Smooth muscle cell (in vitro differentiated cells): Measurements from ENCODE around the gene ODF2. TPM values are rescaled to one million over a fixed set of nuclear protein-coding genes. Genes with fewer than 3 reads are reported as not detected.

Experiments
- DNase-seq: peaks from one replicate; lab custom pipeline; 2025; ENCODE audit not compliant: unreplicated experiment; lab: John Stamatoyannopoulos, UW
- H2AFZ ChIP-seq: fragments of 200-600 bp; sonication (generic); 2 replicates; pipeline ENCODE4 v1.6.0; 2016; ENCODE audit warnings: antibody characterized with exemption, low read depth, mild to moderate bottlenecking
- H3F3A ChIP-seq: fragments of 200-600 bp; sonication (generic); 2 replicates; pipeline ENCODE4 v1.6.0; 2017; ENCODE audit warnings: antibody characterized with exemption, low read depth
- H3K27ac ChIP-seq: fragments of 200-600 bp; sonication (generic); 2 replicates; pipeline ENCODE4 v1.5.1; 2016; ENCODE audit warnings: low read depth, mild to moderate bottlenecking
- H3K27me3 ChIP-seq: fragments of 200-600 bp; sonication (generic); 2 replicates; pipeline ENCODE4 v1.6.1; 2016; ENCODE audit warnings: low read depth, mild to moderate bottlenecking
- H3K36me3 ChIP-seq: fragments of 200-600 bp; sonication (generic); 2 replicates; pipeline ENCODE4 v1.5.1; 2016; ENCODE audit warnings: low read depth
- H3K4me1 ChIP-seq: fragments of 200-600 bp; sonication (generic); 2 replicates; pipeline ENCODE4 v1.5.1; 2016; ENCODE audit warnings: low read depth
- H3K4me2 ChIP-seq: fragments of 200-600 bp; sonication (generic); 2 replicates; pipeline ENCODE4 v1.6.0; 2016; ENCODE audit warnings: mild to moderate bottlenecking
- H3K4me3 ChIP-seq: fragments of 200-600 bp; sonication (generic); 2 replicates; pipeline ENCODE4 v1.5.1; 2016; ENCODE audit warnings: mild to moderate bottlenecking
- H3K79me2 ChIP-seq: fragments of 200-600 bp; sonication (generic); 2 replicates; pipeline ENCODE4 v1.6.0; 2016; ENCODE audit warnings: low read depth, mild to moderate bottlenecking
- H3K9ac ChIP-seq: fragments of 200-600 bp; sonication (generic); 2 replicates; pipeline ENCODE4 v1.6.0; 2016; ENCODE audit warnings: low read depth
- H3K9me3 ChIP-seq: fragments of 200-600 bp; sonication (generic); replicated peaks from 2 replicates; pipeline ENCODE4 v1.5.1; 2016; ENCODE audit warnings: low read depth
- H4K20me1 ChIP-seq: fragments of 200-600 bp; sonication (generic); 2 replicates; pipeline ENCODE4 v1.6.0; 2016; ENCODE audit warnings: low read depth
- WGBS: methylation state at CpG from one replicate; pipeline ENCODE4 v1.1.7; 2016; ENCODE audit warnings: low lambda C conversion rate; 5-methylcytosine and 5-hydroxymethylcytosine counted together
- polyA plus RNA-seq: library from polyadenylated mRNA; unstranded; fragments of >200 nt; fragmentation: Nextera tagmentation; extraction: Ambion mirVana; gene quantifications from 2 replicates; pipeline ENCODE4 v1.2.1, GENCODE V29; 2016
- total RNA-seq: library from RNA; depleted of rRNA; stranded (reverse); fragments of >200 nt; gene quantifications from 2 replicates; pipeline ENCODE4 v1.2.3, GENCODE V29; 2014
- TF ChIP-seq, protein P1 (sequence below): fragments of 200-600 bp; sonication (generic); IDR thresholded peaks from 2 replicates; pipeline ENCODE4 v1.5.1; 2017; ENCODE audit warnings: borderline replicate concordance, mild to moderate bottlenecking, antibody characterized with exemption; ENCODE audit not compliant: insufficient read depth, poor library complexity, severe bottlenecking

Gene ODF2
- total RNA-seq = 17.7 and 27.9 TPM in 2 replicates
- 31.6 and 33.2 TPM in 2 replicates for polyA plus RNA-seq

DNA sequence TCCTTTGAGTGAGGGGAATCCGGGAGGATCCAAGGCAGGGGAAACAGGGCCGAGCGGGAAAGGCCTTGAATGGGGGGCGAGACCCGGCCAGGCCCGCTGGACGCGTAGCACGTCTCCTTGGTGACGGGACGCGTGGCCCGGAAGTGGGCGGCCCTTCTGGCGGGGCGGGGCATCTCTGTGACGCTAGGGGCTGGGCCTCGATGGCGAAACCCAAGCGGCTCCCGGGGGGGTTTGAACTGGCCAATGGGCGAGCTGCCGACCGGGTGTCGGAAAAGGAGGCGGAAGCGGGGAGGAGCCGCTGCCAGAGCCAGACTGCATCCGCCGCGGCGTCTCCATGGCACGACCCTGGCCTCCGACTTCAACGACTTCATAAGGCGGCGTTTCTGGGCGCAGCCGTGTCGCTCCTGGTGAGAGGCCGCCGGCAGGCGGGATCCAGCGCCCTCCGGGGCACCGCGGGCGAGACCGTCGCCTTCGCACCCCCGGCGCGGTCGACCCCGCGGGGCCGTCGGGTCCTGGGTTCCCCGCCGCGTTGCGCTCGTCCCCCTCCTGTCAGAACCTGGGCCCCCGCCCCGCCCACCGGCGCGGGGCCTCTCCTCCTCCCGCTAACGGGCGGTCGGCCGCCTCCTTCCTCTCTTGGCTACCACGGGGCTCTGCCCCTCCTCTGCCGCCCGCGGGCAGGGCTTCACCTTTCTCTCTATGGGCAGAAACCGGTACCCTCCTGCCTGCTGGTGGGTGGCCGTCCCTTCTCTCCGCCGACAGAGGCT is at the start of gene ODF2:
TSS of gene ODF2 (plus strand) at position 158 of the 764 bp plus-strand sequence. CDS start at position 244, 86 bp downstream.
- TF ChIP-seq, protein P1, sequence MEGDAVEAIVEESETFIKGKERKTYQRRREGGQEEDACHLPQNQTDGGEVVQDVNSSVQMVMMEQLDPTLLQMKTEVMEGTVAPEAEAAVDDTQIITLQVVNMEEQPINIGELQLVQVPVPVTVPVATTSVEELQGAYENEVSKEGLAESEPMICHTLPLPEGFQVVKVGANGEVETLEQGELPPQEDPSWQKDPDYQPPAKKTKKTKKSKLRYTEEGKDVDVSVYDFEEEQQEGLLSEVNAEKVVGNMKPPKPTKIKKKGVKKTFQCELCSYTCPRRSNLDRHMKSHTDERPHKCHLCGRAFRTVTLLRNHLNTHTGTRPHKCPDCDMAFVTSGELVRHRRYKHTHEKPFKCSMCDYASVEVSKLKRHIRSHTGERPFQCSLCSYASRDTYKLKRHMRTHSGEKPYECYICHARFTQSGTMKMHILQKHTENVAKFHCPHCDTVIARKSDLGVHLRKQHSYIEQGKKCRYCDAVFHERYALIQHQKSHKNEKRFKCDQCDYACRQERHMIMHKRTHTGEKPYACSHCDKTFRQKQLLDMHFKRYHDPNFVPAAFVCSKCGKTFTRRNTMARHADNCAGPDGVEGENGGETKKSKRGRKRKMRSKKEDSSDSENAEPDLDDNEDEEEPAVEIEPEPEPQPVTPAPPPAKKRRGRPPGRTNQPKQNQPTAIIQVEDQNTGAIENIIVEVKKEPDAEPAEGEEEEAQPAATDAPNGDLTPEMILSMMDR = no peak
- no peaks in the 10 kb centered on the region for H3K9me3 ChIP-seq
- H3K4me1 ChIP-seq = peaks cover 7% of the 10 kb centered on the region
- H2AFZ ChIP-seq = peak within 1 kb of the TSS; percentile 50
- peak within 1 kb of the TSS; percentile 83 for H3K9ac ChIP-seq
- under 1% methylated on average over 64 of the region's 82 CpGs for WGBS
- H3K4me2 ChIP-seq = peak within 1 kb of the TSS; percentile 100
- H3K4me3 ChIP-seq = peak within 1 kb of the TSS; percentile 88
- peaks cover 21% of the 10 kb centered on the region for H3K79me2 ChIP-seq
- H3K27ac ChIP-seq = peak within 1 kb of the TSS; percentile 83
- H4K20me1 ChIP-seq = peaks cover 14% of the 10 kb centered on the region
- peak; percentile 94 for DNase-seq
- H3K27me3 ChIP-seq = no peaks in the 10 kb centered on the region
- no peaks in the 10 kb centered on the region for H3F3A ChIP-seq
- H3K36me3 ChIP-seq = no peaks in the 10 kb centered on the region

DNA sequence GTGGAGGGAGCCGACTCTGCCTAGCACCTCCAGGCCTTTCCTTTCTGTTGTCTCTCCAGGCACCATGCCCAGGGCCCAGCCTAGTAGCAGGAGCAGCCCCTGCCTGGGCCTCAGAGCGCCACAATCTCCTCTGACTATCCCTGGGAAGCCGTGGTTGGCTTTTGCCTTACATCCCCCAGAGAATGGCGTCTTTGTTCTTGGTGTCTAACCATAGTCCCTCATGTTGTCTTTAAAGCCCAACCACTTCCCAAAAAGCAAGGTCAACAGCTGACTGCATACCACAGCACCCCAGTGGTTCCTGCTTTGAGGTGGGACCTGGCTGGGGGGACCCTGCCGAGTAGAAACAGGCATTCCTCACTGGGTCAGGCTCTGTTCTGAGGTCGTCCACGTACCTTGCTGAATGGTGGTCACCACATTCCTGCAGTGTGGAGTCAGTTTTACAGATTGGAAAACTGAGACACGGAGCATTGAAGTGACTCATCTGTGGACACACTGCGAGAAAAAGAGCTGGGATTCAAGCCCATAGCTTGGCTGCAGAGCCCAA is 48.9 kb upstream of the ODF2 start:
- no peak for DNase-seq
- Histone ChIP-seq H4K20me1 (no peaks in the 10 kb centered on the region), H3K9me3 (no peaks in the 10 kb centered on the region), H3K79me2 (no peaks in the 10 kb centered on the region), H3K4me3 (no peak overlapping the region), H3K27ac (no peak overlapping the region), H3K4me1 (peaks cover 7% of the 10 kb centered on the region), H3K36me3 (no peaks in the 10 kb centered on the region), H3F3A (no peaks in the 10 kb centered on the region), H2AFZ (no peak overlapping the region), H3K27me3 (peaks cover 19% of the 10 kb centered on the region), H3K4me2 (no peak overlapping the region), H3K9ac (no peak overlapping the region)
- TF ChIP-seq, protein P1 = no peak
- 73% methylated on average over 9 of the region's 9 CpGs for WGBS

DNA sequence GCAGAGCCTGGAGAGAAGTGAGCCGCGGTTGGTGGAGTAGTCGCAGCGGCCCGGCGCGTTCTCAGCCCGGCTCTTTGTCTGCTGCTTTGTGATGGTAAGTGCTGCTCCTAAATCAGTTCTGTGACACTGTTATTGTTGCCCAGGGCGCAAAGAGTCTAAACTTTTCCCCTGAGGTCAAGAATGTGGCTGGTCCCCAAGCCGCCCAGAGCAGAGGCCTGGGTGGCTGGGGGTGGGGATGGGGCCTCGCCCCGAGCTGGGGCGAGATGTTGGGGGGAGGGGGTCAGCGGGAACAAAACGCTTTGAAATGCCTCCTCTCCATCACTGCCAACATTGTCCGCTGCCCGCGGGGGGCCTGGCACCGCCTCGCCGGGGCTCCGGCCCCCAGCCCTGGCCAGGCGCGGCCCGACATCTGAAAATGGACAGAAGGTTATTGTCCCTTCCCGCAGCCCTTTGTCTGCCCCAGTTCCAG is 46.8 kb upstream of the ODF2 start:
- H3K4me3 ChIP-seq = no peak overlapping the region
- 30% methylated on average over 26 of the region's 26 CpGs for WGBS
- H3F3A ChIP-seq = no peaks in the 10 kb centered on the region
- no peaks in the 10 kb centered on the region for H3K36me3 ChIP-seq
- H3K79me2 ChIP-seq = no peaks in the 10 kb centered on the region
- no peak overlapping the region for H3K27ac ChIP-seq
- no peak overlapping the region for H3K4me2 ChIP-seq
- no peak overlapping the region for H3K9ac ChIP-seq
- H2AFZ ChIP-seq = no peak overlapping the region
- peaks cover 7% of the 10 kb centered on the region for H3K4me1 ChIP-seq
- DNase-seq = no peak
- peaks cover 19% of the 10 kb centered on the region for H3K27me3 ChIP-seq
- H4K20me1 ChIP-seq = no peaks in the 10 kb centered on the region
- no peaks in the 10 kb centered on the region for H3K9me3 ChIP-seq
- TF ChIP-seq, protein P1 = no peak
